GM21529 (cell line): ENCODE data around the gene STAP2.
"Not testable (repeated sequence)": the region's sequence is repeated elsewhere in the genome, so short reads cannot be mapped to it uniquely, and the experiment has no call there.

Experiments used
- ATAC-seq: cut with Tn5 transposase; IDR thresholded peaks from one replicate; pipeline ENCODE4 v1.9.1; 2021; ENCODE audit not compliant: unreplicated experiment

The STAP2 gene

DNA sequence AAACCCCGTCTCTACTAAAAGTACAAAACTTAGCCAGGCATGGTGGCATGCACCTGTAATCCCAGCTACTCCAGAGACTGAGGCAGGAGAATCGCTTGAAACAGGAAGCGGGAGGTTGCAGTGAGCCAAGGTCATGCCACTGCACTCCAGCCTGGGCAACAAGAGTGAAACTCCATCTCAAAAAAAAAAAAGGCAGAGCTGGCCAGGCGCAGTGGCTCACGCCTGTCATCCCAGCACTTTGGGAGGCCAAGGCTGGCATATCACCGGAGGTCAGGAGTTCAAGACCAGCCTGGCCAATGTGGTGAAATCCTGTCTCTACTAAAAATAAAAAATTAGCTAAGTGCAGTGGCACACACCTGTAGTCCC lies 64.3 kb downstream of the STAP2 start:
- not testable (repeated sequence) for ATAC-seq
